ENCODE measurements around the gene SYP. TPM values are rescaled to one million over a fixed set of nuclear protein-coding genes. Genes with fewer than 3 reads are reported as not detected.
A peak's percentile ranks its signal among the peaks of the same experiment; 100 is the strongest.
"Not testable (repeated sequence)": the region's sequence is repeated elsewhere in the genome, so short reads cannot be mapped to it uniquely, and the experiment has no call there.

The SYP gene
- total RNA-seq, 1 donor from 2014 or later, result 0.10 TPM

GRCh38 chrX:49166914-49167739 lies 32.9 kb downstream of the SYP start:
- peak; percentile 67 for DNase-seq (ENCODE audit: low read depth)

- DNase-seq (ENCODE audit: low read depth), result peak; percentile 77
Measured at GRCh38 chrX:49165901-49166881, 33.8 kb downstream of the SYP start.

GRCh38 chrX:49164589-49165360 lies 35.2 kb downstream of the SYP start:
- DNase-seq (ENCODE audit: low read depth), result no peak

GRCh38 chrX:49163555-49164419 lies 36.2 kb downstream of the SYP start:
- peak; percentile 63 for DNase-seq (ENCODE audit: low read depth)

- no peak for DNase-seq (ENCODE audit: low read depth)
Measured at GRCh38 chrX:49162620-49163019, 37.4 kb downstream of the SYP start, which contains the start of gene MAGIX. TSS of gene MAGIX (plus strand) at chrX:49162758. CDS start at chrX:49162890, 132 bp downstream.

GRCh38 chrX:49161632-49162031 lies 38.4 kb downstream of the SYP start:
- DNase-seq (ENCODE audit: low read depth), result no peak

GRCh38 chrX:49160908-49161307 lies 39.1 kb downstream of the SYP start:
- no peak for DNase-seq (ENCODE audit: low read depth)

- no peak for DNase-seq (ENCODE audit: low read depth)
Measured at GRCh38 chrX:49157194-49157593, 42.8 kb downstream of the SYP start.

- DNase-seq (ENCODE audit: low read depth), result peak; percentile 75
Measured at GRCh38 chrX:49155900-49156837, 43.8 kb downstream of the SYP start.

- DNase-seq (ENCODE audit: low read depth), result peak; percentile 82
Measured at GRCh38 chrX:49155243-49155899, 44.6 kb downstream of the SYP start.

GRCh38 chrX:49153467-49153866 lies 46.5 kb downstream of the SYP start:
- DNase-seq (ENCODE audit: low read depth), result no peak

GRCh38 chrX:49149291-49149690 lies 50.7 kb downstream of the SYP start:
- DNase-seq (ENCODE audit: low read depth), result not testable (repeated sequence)

- DNase-seq (ENCODE audit: low read depth), result peak; percentile 34
Measured at GRCh38 chrX:49148390-49149100, 51.4 kb downstream of the SYP start.

GRCh38 chrX:49147936-49148335 lies 52.1 kb downstream of the SYP start:
- DNase-seq (ENCODE audit: low read depth), result no peak

- DNase-seq (ENCODE audit: low read depth), result no peak
Measured at GRCh38 chrX:49147282-49147681, 52.7 kb downstream of the SYP start.

GRCh38 chrX:49143154-49143553 lies 56.8 kb downstream of the SYP start:
- not testable (repeated sequence) for DNase-seq (ENCODE audit: low read depth)

- not testable (repeated sequence) for DNase-seq (ENCODE audit: low read depth)
Measured at GRCh38 chrX:49142264-49142663, 57.7 kb downstream of the SYP start.

GRCh38 chrX:49139713-49140112 lies 60.3 kb downstream of the SYP start:
- DNase-seq (ENCODE audit: low read depth), result no peak

Measured in renal cortical epithelial cell (primary cell).